ENCODE data around the gene HMG20B.

DNA sequence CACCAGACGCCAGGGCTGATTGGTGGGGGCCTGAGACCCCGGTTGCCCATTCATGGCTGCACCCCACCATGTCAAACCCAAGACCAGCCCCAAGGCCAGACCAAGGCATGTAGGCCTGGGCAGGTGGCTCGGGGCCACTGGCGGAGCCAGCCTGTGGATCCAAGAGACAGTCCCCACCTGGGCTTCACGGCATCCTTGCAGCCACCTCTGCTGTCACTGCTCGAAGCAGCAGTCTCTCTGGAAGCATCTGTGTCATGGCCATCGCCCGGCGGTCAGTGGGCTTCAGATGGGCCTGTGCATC, 37.6 kb upstream of the HMG20B start:
- TF ChIP-seq, protein P1, sequence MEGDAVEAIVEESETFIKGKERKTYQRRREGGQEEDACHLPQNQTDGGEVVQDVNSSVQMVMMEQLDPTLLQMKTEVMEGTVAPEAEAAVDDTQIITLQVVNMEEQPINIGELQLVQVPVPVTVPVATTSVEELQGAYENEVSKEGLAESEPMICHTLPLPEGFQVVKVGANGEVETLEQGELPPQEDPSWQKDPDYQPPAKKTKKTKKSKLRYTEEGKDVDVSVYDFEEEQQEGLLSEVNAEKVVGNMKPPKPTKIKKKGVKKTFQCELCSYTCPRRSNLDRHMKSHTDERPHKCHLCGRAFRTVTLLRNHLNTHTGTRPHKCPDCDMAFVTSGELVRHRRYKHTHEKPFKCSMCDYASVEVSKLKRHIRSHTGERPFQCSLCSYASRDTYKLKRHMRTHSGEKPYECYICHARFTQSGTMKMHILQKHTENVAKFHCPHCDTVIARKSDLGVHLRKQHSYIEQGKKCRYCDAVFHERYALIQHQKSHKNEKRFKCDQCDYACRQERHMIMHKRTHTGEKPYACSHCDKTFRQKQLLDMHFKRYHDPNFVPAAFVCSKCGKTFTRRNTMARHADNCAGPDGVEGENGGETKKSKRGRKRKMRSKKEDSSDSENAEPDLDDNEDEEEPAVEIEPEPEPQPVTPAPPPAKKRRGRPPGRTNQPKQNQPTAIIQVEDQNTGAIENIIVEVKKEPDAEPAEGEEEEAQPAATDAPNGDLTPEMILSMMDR (IDR thresholded peaks at IDR 0.05), result no peak
- TF ChIP-seq EZH2 (IDR thresholded peaks at IDR 0.05) (no peak), EZH2phosphoT487 (IDR thresholded peaks at IDR 0.05) (no peak)
